Skin epidermis (tissue), 12 donors: ENCODE data around the gene GPER1.
"Not testable (repeated sequence)": the region's sequence is repeated elsewhere in the genome, so short reads cannot be mapped to it uniquely, and the experiment has no call there.

ENCODE experiments used
- H3K27ac ChIP-seq, 21 experiments: fragments of 200-600 bp; sonication (generic) in 11 of 21; one replicate each; pipeline ENCODE4 v1.5.0; 2020; ENCODE audit warnings: mild to moderate bottlenecking in 3 of 21, inconsistent platforms in 2 of 21, moderate library complexity in 2 of 21
- H3K4me3 ChIP-seq, 7 experiments: fragments of 200-600 bp; sonication (generic) in 2 of 7; one replicate each; pipeline ENCODE4 v1.5.0; 2020; ENCODE audit warnings: inconsistent platforms in 2 of 7, mild to moderate bottlenecking in 2 of 7, moderate library complexity in 1 of 7

Gene GPER1

GRCh38 chr7:1112109-1112508 lies 24.2 kb downstream of the GPER1 start:
- H3K27ac ChIP-seq: no peak overlapping the region
- no peak overlapping the region for H3K4me3 ChIP-seq

- no peak overlapping the region for H3K27ac ChIP-seq
- no peak overlapping the region for H3K4me3 ChIP-seq
Measured at GRCh38 chr7:1112625-1113547, 25.0 kb downstream of the GPER1 start.

- Histone ChIP-seq H3K4me3 (no peak overlapping the region), H3K27ac (no peak overlapping the region)
Measured at GRCh38 chr7:1113548-1113885, 25.6 kb downstream of the GPER1 start.

- Histone ChIP-seq H3K4me3 (no peak overlapping the region), H3K27ac (no peak overlapping the region)
Measured at GRCh38 chr7:1114088-1114487, 26.2 kb downstream of the GPER1 start.

GRCh38 chr7:1114505-1114904 lies 26.6 kb downstream of the GPER1 start:
- no peak overlapping the region for H3K4me3 ChIP-seq
- H3K27ac ChIP-seq: no peak overlapping the region

GRCh38 chr7:1115171-1116045 lies 27.5 kb downstream of the GPER1 start:
- H3K27ac ChIP-seq, H3K4me3 ChIP-seq: not testable (repeated sequence)

- not testable (repeated sequence) for H3K4me3 ChIP-seq, H3K27ac ChIP-seq
Measured at GRCh38 chr7:1116383-1117008, 28.6 kb downstream of the GPER1 start.

GRCh38 chr7:1117321-1117928 lies 29.5 kb downstream of the GPER1 start:
- H3K27ac ChIP-seq: no peak overlapping the region
- H3K4me3 ChIP-seq: no peak overlapping the region

GRCh38 chr7:1119201-1119600 lies 31.3 kb downstream of the GPER1 start:
- no peak overlapping the region for H3K27ac ChIP-seq
- no peak overlapping the region for H3K4me3 ChIP-seq

GRCh38 chr7:1120791-1121190 lies 32.9 kb downstream of the GPER1 start:
- Histone ChIP-seq H3K4me3 (no peak overlapping the region), H3K27ac (no peak overlapping the region)

GRCh38 chr7:1121476-1121875 lies 33.6 kb downstream of the GPER1 start:
- Histone ChIP-seq H3K4me3 (no peak overlapping the region), H3K27ac (no peak overlapping the region)

GRCh38 chr7:1121886-1122831 lies 34.2 kb downstream of the GPER1 start:
- peak overlapping the region in 3 of 21 experiments; percentile 13 to 77 (median 54) for H3K27ac ChIP-seq
- H3K4me3 ChIP-seq: no peak overlapping the region

GRCh38 chr7:1122832-1123501 lies 35.1 kb downstream of the GPER1 start:
- Histone ChIP-seq H3K4me3 (no peak overlapping the region), H3K27ac (peak overlapping the region in 5 of 21 experiments; percentile 13 to 77 (median 54))

- Histone ChIP-seq H3K4me3 (no peak overlapping the region), H3K27ac (peak overlapping the region in 11 of 21 experiments; percentile 2 to 77 (median 54))
Measured at GRCh38 chr7:1123715-1124114, 35.8 kb downstream of the GPER1 start.

GRCh38 chr7:1124164-1124563 lies 36.3 kb downstream of the GPER1 start:
- Histone ChIP-seq H3K4me3 (no peak overlapping the region), H3K27ac (peak overlapping the region in 11 of 21 experiments; percentile 2 to 77 (median 54))

GRCh38 chr7:1124816-1125602 lies 37.1 kb downstream of the GPER1 start:
- peak overlapping the region in 5 of 21 experiments; percentile 3 to 31 (median 21) for H3K27ac ChIP-seq
- H3K4me3 ChIP-seq: no peak overlapping the region

GRCh38 chr7:1125603-1125969 lies 37.7 kb downstream of the GPER1 start:
- Histone ChIP-seq H3K4me3 (no peak overlapping the region), H3K27ac (no peak overlapping the region)
